Hepatocyte (in vitro differentiated cells): ENCODE results near the gene IGFBP7.

Experiments used
- CTCF ChIP-seq: fragments of 200-600 bp; sonication (generic); IDR thresholded peaks from 2 replicates; pipeline ENCODE4 v1.5.1; 2016; ENCODE audit warnings: antibody characterized with exemption, mild to moderate bottlenecking; ENCODE audit not compliant: poor library complexity
- EZH2phosphoT487 ChIP-seq: fragments of 200-600 bp; sonication (generic); IDR thresholded peaks from one replicate; pipeline ENCODE4 v1.6.1; 2018; ENCODE audit warnings: antibody characterized with exemption, mild to moderate bottlenecking, low read depth, moderate library complexity; ENCODE audit not compliant: unreplicated experiment, severe bottlenecking

- TF ChIP-seq CTCF (no peak), EZH2phosphoT487 (no peak)
Observed at GRCh38 chr4:57114973-57115372, 4.8 kb upstream of the IGFBP7 start.
